GM12878 (cell line): ENCODE data around the gene NRP1.

ENCODE experiments used
- HDAC6 ChIP-seq: fragments of 200-600 bp; sonication (generic); IDR thresholded peaks from one replicate; pipeline ENCODE4 v1.8.0; 2017; ENCODE audit warnings: antibody characterized with exemption; ENCODE audit not compliant: unreplicated experiment
- MTA2 ChIP-seq: fragments of 450-650 bp; IDR thresholded peaks from 2 replicates; pipeline ENCODE4 v1.6.1; 2016; ENCODE audit warnings: low read depth, mild to moderate bottlenecking, moderate library complexity
- MYC ChIP-seq: IDR thresholded peaks from 2 replicates; pipeline ENCODE4 v1.6.1; 2011; ENCODE audit warnings: mild to moderate bottlenecking, low read length, moderate library complexity, inconsistent platforms; ENCODE audit not compliant: insufficient read depth, insufficient replicate concordance, insufficient read length, severe bottlenecking
- NFXL1 ChIP-seq: fragments of 450-650 bp; IDR thresholded peaks from 2 replicates; pipeline ENCODE4 v1.6.1; 2017; ENCODE audit warnings: antibody characterized with exemption, mild to moderate bottlenecking, borderline replicate concordance
- POLR2AphosphoS5 ChIP-seq: IDR thresholded peaks from 2 replicates; pipeline ENCODE4 v1.6.1; 2011; ENCODE audit warnings: mild to moderate bottlenecking, low read length, inconsistent platforms
- RAD21 ChIP-seq: IDR thresholded peaks from 2 replicates; pipeline ENCODE4 v1.6.1; 2011; ENCODE audit warnings: mild to moderate bottlenecking, low read depth, low read length, moderate library complexity; ENCODE audit not compliant: insufficient read depth
- RB1 ChIP-seq: fragments of 450-650 bp; formaldehyde crosslinking; IDR thresholded peaks from 2 replicates; pipeline ENCODE4 v1.6.1; 2017; ENCODE audit warnings: mild to moderate bottlenecking, borderline replicate concordance
- RFX5 ChIP-seq: IDR thresholded peaks from 2 replicates; pipeline ENCODE4 v1.6.1; 2011; ENCODE audit warnings: low read depth, low read length, improper control_type of control experiment
- TF ChIP-seq, protein P1 (sequence below), 3 experiments: IDR thresholded peaks in 2 of 3; conservative IDR thresholded peaks in 1 of 3; 2 replicates each; pipeline ENCODE4 v1.5.1; 2011; ENCODE audit warnings: low read depth in 3 of 3, low read length in 3 of 3, mild to moderate bottlenecking in 3 of 3, control low read depth in 2 of 3, moderate library complexity in 2 of 3, inconsistent platforms in 1 of 3, mixed read lengths in 1 of 3; ENCODE audit not compliant: control insufficient read depth in 2 of 3, insufficient read depth in 1 of 3; ENCODE audit errors: extremely low read depth in 1 of 3
- TF ChIP-seq, protein P2 (sequence below): IDR thresholded peaks from 2 replicates; pipeline ENCODE4 v1.6.1; 2012; ENCODE audit warnings: low read depth, low read length, improper control_type of control experiment
- TF ChIP-seq, protein P3 (sequence below): IDR thresholded peaks from 2 replicates; pipeline ENCODE4 v1.6.1; 2011; ENCODE audit warnings: borderline replicate concordance, low read depth, mild to moderate bottlenecking, moderate library complexity, mixed read lengths, low read length; ENCODE audit not compliant: insufficient read depth; ENCODE audit errors: extremely low read length

DNA sequence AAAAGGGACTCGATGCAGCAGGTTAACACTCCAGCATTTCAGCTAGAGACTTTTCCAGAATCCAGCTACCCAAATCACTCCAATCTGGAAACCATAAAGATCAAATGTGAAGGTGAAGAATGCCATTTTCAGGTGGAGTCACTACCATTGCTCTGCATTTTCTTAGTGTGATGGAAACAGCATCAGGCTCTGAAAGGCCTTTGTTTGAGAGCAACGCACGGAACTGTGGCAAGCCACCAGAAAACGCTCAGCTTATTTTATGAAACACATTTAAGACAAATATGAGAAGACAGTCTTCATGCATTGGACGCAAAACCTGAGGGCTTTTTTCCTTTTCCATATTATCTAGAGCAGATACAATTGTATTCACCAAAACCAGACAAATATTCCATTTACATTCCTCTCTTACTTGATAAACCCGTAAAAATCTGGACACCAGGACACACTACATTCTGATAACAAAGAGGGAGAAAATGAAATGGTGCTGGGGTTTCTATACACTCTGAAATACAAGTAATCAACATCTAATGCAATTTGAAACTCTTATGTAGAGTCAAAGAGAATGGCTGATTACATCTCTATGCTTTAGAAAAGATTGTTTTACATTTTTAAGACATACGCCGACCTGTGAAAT, 99.1 kb downstream of the NRP1 start:
- TF ChIP-seq, protein P1, sequence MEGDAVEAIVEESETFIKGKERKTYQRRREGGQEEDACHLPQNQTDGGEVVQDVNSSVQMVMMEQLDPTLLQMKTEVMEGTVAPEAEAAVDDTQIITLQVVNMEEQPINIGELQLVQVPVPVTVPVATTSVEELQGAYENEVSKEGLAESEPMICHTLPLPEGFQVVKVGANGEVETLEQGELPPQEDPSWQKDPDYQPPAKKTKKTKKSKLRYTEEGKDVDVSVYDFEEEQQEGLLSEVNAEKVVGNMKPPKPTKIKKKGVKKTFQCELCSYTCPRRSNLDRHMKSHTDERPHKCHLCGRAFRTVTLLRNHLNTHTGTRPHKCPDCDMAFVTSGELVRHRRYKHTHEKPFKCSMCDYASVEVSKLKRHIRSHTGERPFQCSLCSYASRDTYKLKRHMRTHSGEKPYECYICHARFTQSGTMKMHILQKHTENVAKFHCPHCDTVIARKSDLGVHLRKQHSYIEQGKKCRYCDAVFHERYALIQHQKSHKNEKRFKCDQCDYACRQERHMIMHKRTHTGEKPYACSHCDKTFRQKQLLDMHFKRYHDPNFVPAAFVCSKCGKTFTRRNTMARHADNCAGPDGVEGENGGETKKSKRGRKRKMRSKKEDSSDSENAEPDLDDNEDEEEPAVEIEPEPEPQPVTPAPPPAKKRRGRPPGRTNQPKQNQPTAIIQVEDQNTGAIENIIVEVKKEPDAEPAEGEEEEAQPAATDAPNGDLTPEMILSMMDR (IDR thresholded peaks at IDR 0.05 in 2 of 3, conservative IDR thresholded peaks at IDR 0.05 in 1 of 3; ENCODE audit: control insufficient read depth in 2 of 3, extremely low read depth in 1 of 3, insufficient read depth in 1 of 3, low read depth in 3 of 3, low read length in 3 of 3): no peak
- no peak for TF ChIP-seq MTA2
- TF ChIP-seq POLR2AphosphoS5: no peak
- no peak for TF ChIP-seq MYC
- TF ChIP-seq, protein P2, sequence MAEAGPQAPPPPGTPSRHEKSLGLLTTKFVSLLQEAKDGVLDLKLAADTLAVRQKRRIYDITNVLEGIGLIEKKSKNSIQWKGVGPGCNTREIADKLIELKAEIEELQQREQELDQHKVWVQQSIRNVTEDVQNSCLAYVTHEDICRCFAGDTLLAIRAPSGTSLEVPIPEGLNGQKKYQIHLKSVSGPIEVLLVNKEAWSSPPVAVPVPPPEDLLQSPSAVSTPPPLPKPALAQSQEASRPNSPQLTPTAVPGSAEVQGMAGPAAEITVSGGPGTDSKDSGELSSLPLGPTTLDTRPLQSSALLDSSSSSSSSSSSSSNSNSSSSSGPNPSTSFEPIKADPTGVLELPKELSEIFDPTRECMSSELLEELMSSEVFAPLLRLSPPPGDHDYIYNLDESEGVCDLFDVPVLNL: no peak
- no peak for TF ChIP-seq NFXL1
- TF ChIP-seq RB1: no peak
- no peak for TF ChIP-seq HDAC6
- no peak for TF ChIP-seq RFX5
- TF ChIP-seq, protein P3, sequence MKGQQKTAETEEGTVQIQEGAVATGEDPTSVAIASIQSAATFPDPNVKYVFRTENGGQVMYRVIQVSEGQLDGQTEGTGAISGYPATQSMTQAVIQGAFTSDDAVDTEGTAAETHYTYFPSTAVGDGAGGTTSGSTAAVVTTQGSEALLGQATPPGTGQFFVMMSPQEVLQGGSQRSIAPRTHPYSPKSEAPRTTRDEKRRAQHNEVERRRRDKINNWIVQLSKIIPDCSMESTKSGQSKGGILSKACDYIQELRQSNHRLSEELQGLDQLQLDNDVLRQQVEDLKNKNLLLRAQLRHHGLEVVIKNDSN: no peak
- TF ChIP-seq RAD21: no peak
